HG03571 (cell line): ENCODE data around the gene PLXNA4.

Experiments
- ATAC-seq: cut with Tn5 transposase; IDR thresholded peaks from one replicate; pipeline ENCODE4 v1.9.1; 2021; ENCODE audit not compliant: unreplicated experiment

The PLXNA4 gene

DNA sequence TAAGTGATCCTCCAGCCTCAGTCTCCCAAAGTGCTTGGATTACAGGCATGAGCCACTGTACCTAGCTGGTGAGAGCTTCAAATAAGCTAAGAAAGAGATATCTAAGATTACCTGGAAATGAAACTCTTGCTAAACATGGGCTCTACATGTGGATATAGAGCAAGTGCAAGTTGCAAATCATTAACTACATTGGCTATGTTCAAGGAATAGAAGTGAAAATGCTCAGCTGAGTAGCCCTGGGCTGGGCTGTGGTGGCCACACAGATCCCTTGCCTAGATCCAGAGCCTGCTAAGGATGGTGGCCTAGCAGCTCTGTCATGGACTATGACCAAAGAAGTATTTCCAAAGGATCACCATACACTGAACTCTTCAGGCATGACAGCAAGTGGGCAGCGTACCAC is 209.3 kb downstream of the PLXNA4 start:
- no peak for ATAC-seq

GRCh38 chr7:132364226-132364625 is 212.0 kb downstream of the PLXNA4 start:
- ATAC-seq: no peak

DNA sequence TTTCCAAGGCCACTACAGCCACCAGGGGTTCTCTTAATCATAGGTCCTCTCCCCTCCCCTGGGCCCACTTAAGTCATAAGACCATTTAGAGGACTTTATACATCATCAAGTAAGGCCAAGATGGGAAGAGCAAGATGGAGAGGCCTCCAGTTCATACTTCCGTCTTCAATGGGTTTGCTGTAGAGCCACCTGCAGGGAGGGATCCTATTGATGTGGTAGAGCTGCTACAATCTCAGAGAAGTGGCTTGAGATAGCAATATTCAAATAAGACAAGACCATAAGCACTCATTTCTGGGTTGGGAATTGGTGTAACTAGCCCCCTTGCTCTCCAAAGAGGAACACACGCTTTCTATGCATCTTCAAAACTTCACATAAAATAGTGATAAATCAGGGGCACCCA is 214.2 kb downstream of the PLXNA4 start:
- ATAC-seq: no peak

DNA sequence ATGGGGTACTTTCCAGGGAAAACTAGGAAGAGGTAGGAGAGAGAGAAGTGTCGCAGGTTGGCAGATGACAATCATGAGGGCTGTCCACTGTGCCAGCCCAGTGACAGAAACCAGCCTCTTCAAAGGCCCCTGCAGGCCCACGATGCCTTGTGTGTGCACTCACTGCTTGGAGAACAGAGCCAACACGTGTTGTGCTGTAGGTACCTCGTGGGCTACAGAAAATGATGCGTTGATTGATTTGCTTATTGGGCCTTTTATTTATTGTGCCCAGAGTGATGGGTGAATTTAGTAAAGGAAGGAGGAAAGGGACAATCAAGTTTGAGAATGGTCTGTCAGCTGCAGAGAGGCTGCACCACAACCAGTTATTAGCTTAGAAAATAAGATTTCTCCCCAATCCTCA is 215.1 kb downstream of the PLXNA4 start:
- no peak for ATAC-seq

DNA sequence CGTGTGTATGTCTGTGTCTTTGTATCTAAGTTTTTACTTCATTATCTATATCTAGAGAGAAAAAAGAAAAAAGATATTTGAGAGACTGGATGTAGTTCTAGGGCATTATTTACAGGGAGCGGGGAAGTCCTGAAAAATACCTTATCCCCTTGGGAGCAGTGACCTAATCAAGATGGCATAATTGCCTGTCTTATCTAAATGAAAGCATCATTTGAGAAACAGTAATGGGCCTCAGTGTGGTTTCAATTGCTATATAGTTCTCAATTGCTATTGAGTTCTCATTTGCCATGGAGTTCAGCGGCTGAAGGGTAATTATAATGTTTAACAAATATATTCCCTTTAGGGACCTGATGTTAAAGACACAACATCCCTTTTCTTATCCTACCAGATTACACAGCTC is 216.5 kb downstream of the PLXNA4 start:
- no peak for ATAC-seq

- ATAC-seq: no peak
These were observed 221.2 kb downstream of the PLXNA4 start for GRCh38 chr7:132355048-132355447.

DNA sequence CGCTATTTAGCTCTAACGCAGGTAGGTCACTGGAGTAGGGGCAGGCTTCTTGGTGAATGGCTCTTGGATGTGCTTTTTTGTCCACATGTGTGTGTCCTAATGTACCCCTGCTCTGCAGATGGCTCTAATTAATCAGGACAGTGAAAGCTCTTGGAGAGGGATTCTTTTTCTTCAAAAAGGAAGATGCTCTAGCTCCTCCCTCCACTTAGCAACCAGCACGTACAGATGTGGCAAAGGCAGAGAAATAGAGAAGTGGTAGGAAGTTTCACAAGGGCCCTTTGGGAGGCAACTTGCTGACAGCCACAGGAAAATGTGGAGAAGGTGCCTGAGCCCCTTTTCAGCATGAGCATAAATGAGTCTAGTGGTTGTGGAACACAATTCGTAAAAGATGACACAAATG is 221.7 kb downstream of the PLXNA4 start:
- ATAC-seq: no peak

DNA sequence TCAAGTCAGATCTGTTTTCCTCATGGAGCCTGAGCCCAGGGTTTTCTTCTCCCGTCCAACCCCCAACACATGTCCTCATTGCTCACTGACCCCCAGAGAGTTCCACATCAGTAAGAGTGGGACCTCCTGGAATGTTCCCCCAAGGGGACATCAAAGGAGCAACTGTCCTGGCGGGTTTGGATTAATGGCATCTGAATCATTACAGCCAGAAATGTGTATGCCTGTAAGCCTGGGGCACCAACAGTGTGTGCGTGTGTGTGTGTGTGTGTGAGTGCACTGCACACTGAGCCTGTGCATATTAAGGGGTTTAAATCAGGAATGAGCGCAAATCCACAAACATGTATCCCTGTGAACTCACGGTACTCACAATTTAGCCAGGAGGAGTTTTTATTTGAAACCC is 222.3 kb downstream of the PLXNA4 start:
- no peak for ATAC-seq

DNA sequence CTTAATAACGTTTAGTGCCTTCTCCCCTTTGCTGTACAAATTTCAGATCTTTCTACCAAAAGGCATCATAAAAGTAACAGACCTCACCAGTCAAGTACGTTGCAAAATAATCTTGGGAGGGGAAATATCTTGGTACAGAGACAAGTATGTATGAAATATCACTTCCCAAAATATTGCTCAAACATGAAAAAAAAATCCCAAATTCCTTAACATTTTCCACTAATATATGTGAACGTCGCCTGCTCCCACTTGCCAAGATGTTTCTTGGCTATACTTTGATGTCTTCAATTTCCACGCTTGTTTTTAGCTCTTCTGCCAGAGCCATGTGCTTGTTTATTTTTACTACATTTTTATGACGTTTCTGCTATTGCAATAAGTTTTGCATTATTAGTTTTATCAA is 223.5 kb downstream of the PLXNA4 start:
- no peak for ATAC-seq

- no peak for ATAC-seq
These were observed 224.2 kb downstream of the PLXNA4 start for GRCh38 chr7:132351954-132352499.

DNA sequence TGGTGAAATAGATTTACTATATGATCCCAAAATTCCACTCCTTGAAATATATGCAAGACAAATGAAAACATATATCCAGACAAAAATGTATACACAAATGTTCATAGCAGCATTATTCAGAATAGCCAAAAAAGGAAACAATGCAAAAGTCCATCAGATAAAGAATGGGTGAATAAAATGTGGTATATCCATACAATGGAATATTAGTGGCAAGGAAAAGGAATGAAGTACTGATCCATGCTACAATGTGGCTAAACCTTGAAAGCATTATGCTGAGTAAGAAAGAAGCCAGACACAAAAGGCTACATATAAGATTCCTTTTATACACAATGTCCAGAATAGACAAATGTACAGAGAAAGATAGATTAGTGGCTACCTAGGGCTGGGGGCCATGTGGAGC is 225.5 kb downstream of the PLXNA4 start:
- ATAC-seq: no peak

DNA sequence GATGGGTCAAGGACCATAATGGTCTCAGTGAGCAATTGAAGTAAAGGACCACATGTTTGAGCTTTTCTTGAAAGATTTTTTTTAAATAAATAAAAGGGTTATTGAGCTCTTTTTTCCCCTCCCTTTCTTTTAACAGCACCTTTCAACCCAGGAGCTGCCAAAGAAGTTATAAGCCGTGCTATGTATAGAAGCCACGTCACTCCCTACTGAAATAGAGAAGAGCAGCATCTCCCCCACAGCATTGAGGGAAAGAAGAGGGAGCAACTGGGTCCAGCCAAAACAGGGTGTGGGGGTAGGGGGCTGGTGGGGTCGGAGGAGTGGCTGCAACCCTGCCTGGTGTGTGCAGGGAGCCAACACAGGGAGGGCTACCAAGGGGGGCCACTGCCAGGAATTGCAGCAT is 227.2 kb downstream of the PLXNA4 start:
- ATAC-seq: no peak

- ATAC-seq: no peak
These were observed 227.9 kb downstream of the PLXNA4 start for GRCh38 chr7:132348341-132348740.

- no peak for ATAC-seq
These were observed 228.4 kb downstream of the PLXNA4 start for GRCh38 chr7:132347858-132348257.

- ATAC-seq: no peak
These were observed 229.1 kb downstream of the PLXNA4 start for GRCh38 chr7:132347123-132347522.

- ATAC-seq: no peak
These were observed 230.6 kb downstream of the PLXNA4 start for GRCh38 chr7:132345543-132346129.

GRCh38 chr7:132345030-132345429 is 231.2 kb downstream of the PLXNA4 start:
- no peak for ATAC-seq

DNA sequence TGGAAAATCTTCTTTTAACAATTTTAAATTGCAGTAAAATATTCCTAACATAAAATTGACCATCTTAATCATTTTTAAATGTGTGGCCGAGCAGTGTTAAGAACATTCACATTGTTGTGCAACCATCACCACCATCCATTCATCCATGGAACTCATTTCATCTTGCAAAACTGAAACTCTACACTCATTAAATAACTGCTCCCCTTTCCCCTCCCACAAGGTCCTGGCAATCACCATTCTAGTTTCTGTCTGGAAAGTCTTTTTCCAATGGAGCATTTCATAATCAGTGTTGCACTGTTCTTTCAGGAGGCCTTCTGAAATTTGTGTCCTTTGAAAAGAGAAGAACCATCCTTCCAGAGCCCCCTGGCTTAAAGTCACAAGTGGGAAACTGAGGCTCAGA is 233.1 kb downstream of the PLXNA4 start:
- no peak for ATAC-seq

DNA sequence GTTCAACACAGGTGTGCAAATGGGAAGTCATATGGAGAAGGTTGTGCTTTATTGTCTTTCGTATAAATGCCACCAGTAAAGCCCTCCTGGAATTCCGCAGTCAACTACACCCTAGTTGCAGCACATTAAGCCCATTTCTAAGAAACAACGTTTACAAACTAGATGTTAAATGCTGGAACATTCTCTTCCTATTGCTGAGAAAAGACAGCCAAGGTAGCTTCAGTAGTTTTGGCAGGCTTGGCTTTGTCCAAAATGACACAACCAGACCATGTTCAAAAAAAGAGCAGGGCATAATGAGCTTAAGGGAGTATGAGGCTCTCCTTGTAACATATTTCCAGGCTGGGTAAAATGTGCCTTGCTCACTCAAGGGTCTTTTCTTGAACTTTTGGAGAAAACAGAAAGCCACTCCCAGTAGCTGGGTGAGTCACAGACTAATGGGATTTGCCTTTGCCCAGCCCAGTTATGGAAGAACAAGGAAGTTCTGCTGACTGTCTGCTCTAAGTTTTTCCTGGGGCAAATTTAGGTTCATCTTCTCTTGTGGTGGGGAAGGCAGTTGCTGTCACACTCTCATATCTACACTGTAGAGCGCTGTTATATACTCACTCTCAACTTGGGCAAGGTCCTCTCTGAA is 238.7 kb downstream of the PLXNA4 start:
- no peak for ATAC-seq

DNA sequence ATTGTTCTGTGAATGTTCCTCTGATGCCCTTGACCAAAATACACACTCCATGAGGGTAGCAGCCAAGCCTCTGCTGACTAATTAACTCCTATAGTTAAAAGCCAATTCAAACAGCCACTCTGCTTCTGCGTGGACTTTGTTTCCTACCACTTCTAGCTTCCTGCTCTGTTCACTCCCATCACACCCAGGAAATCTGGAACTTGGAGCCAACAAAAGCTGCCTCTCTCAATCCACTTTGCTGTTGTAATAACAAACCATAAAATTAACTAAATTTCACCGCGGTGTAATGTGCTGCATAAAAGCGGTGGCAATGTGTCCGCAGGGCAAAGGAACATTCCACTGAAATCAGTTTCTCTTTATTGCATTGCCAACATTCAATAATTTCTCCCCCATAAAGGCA is 239.5 kb downstream of the PLXNA4 start:
- no peak for ATAC-seq

- ATAC-seq: no peak
These were observed 243.0 kb downstream of the PLXNA4 start for GRCh38 chr7:132333301-132333700.

DNA sequence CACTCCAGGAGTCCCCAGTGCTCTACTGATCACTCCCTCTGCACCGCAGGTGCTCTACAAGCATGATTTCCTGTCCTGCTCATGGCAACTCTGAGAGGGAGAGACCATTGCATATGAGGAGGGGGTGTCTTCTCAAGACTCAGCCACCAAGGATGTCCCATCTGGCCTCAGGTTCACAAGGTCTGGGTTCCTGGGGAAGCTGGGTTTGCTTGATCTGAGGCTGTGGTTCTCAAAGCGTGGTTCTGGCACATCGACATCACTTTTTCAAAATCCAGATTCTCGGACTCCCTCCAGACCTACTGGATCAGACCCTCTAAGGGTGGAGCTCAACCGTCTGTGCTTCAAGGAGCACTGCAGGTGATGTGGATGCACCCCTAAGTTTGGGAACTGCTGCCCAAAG is 247.5 kb downstream of the PLXNA4 start:
- no peak for ATAC-seq

GRCh38 chr7:132328047-132328620 is 248.1 kb downstream of the PLXNA4 start:
- ATAC-seq: no peak
